ENCODE results near the gene MRPS22.

MRPS22 gene

DNA sequence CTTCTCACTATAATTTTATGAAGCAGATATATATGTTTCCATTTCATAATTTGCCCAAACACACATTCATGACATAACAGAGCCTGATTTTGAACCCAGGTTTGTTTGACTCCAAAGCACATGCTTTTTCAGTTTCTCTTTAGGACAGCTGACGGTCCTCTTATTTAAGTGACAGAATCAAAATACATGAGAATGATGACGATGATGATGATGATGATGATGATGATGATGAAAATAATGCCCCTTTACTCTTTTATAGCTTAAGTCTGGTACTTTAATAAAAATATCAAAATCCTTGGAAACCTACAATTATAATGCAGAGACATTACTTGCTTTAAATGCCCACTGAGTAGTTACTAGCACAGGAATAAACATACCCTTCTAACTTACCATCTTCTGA, 30.3 kb downstream of the MRPS22 start:
- no peak overlapping the region for H2AFZ ChIP-seq (ENCODE audit: low read depth, low read length)
- no peak overlapping the region for H3K9ac ChIP-seq (ENCODE audit: low read depth, low read length)
- no peaks in the 10 kb centered on the region; the same call in 1 of the 2 replicates for H4K20me1 ChIP-seq (ENCODE audit: insufficient read depth, low read length)
- no peak for DNase-seq
- no peak overlapping the region for H3K4me3 ChIP-seq (ENCODE audit: low read depth in 1 of 2, low read length in 2 of 2)
- no peaks in the 10 kb centered on the region for H3K4me1 ChIP-seq (ENCODE audit: insufficient read depth, low read length)
- ATAC-seq (ENCODE audit: insufficient read depth, low read depth), result no peak
- no peak overlapping the region for H3K27ac ChIP-seq (ENCODE audit: low read length)
- TF ChIP-seq, protein P1, sequence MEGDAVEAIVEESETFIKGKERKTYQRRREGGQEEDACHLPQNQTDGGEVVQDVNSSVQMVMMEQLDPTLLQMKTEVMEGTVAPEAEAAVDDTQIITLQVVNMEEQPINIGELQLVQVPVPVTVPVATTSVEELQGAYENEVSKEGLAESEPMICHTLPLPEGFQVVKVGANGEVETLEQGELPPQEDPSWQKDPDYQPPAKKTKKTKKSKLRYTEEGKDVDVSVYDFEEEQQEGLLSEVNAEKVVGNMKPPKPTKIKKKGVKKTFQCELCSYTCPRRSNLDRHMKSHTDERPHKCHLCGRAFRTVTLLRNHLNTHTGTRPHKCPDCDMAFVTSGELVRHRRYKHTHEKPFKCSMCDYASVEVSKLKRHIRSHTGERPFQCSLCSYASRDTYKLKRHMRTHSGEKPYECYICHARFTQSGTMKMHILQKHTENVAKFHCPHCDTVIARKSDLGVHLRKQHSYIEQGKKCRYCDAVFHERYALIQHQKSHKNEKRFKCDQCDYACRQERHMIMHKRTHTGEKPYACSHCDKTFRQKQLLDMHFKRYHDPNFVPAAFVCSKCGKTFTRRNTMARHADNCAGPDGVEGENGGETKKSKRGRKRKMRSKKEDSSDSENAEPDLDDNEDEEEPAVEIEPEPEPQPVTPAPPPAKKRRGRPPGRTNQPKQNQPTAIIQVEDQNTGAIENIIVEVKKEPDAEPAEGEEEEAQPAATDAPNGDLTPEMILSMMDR (IDR thresholded peaks at IDR 0.05; ENCODE audit: borderline replicate concordance, extremely low read depth, low read length, poor library complexity, severe bottlenecking), result no peak
- no peak for TF ChIP-seq EZH2 (IDR thresholded peaks at IDR 0.05; ENCODE audit: borderline replicate concordance, low read depth, low read length, severe bottlenecking)
- no peaks in the 10 kb centered on the region for H3K79me2 ChIP-seq (ENCODE audit: insufficient read depth, low read length)
- no peaks in the 10 kb centered on the region for H3K27me3 ChIP-seq (ENCODE audit: insufficient read depth, low read length, poor library complexity)
- H3K36me3 ChIP-seq (ENCODE audit: insufficient read depth, low read length), result peaks cover 93% of the 10 kb centered on the region
- H3K9me3 ChIP-seq (ENCODE audit: insufficient read depth, low read length, severe bottlenecking), result no peaks in the 10 kb centered on the region
- H3K4me2 ChIP-seq (ENCODE audit: insufficient read depth, low read length), result no peak overlapping the region

DNA sequence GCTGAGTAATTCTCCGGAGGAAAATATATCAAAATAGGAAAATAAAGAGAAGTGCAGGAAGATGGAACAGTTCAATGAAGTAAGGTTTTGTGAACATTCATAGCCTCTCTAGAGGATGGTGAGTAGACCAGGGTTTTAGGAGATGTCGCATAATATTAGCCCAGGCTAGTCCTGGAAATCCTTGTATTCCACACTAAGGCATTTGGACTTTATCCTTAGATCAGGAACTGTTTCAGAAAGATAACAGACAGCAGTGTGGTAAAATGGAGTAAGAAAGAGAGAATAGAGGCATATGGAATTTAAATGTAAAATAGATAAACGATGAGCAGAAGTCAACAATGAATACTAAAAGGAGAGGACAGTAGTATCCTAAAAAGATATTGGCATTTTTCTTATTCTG, 33.6 kb downstream of the MRPS22 start:
- TF ChIP-seq, protein P1 (IDR thresholded peaks at IDR 0.05; ENCODE audit: borderline replicate concordance, extremely low read depth, low read length, poor library complexity, severe bottlenecking), result no peak
- no peak for TF ChIP-seq EZH2 (IDR thresholded peaks at IDR 0.05; ENCODE audit: borderline replicate concordance, low read depth, low read length, severe bottlenecking)
- Histone ChIP-seq H3K4me1 (ENCODE audit: insufficient read depth, low read length) (no peaks in the 10 kb centered on the region), H3K79me2 (ENCODE audit: insufficient read depth, low read length) (peaks cover 24% of the 10 kb centered on the region), H3K27me3 (ENCODE audit: insufficient read depth, low read length, poor library complexity) (no peaks in the 10 kb centered on the region), H3K4me3 (ENCODE audit: low read depth in 1 of 2, low read length in 2 of 2) (no peak overlapping the region), H3K9me3 (ENCODE audit: insufficient read depth, low read length, severe bottlenecking) (no peaks in the 10 kb centered on the region), H3K9ac (ENCODE audit: low read depth, low read length) (no peak overlapping the region), H3K36me3 (ENCODE audit: insufficient read depth, low read length) (peaks cover 88% of the 10 kb centered on the region), H4K20me1 (ENCODE audit: insufficient read depth, low read length) (peaks cover 3% of the 10 kb centered on the region; the same call in 1 of the 2 replicates), H3K27ac (ENCODE audit: low read length) (no peak overlapping the region), H2AFZ (ENCODE audit: low read depth, low read length) (no peak overlapping the region), H3K4me2 (ENCODE audit: insufficient read depth, low read length) (no peak overlapping the region)
- DNase-seq, result no peak
- ATAC-seq (ENCODE audit: insufficient read depth, low read depth), result no peak

DNA sequence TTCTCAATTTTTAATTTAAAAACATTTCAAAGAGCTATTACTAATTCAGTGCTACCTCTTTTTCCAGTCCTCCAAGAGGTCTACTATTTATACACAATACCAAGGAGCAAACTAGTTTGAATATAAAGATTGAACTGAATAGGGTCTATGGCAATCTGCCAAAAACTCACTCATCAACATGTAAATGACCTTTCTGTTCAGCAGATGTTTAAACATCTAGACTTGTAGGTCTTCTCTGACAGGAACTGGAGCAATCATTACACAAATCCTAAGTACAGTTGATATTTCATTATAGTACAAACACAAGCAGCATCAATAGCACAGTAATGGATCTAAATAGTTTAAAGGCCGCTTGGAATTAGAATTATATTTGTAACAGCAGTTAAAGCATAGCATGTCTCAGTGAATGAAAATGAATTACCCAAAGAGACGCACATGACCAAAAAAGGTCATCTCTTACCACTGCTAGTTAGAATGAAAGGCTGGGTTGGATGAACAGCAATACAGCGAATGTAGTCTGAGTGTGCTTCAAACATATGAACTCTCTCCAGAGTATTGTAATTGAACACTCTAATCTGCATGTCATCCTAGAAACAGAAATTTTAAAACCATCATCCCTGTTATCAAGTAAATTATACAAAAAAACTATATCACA, 34.9 kb downstream of the MRPS22 start:
- peaks cover 3% of the 10 kb centered on the region; the same call in 1 of the 2 replicates for H4K20me1 ChIP-seq (ENCODE audit: insufficient read depth, low read length)
- H3K36me3 ChIP-seq (ENCODE audit: insufficient read depth, low read length), result peaks cover 84% of the 10 kb centered on the region
- ATAC-seq (ENCODE audit: insufficient read depth, low read depth) (no peak), DNase-seq (no peak)
- H3K9ac ChIP-seq (ENCODE audit: low read depth, low read length), result no peak overlapping the region
- TF ChIP-seq, protein P1 (IDR thresholded peaks at IDR 0.05; ENCODE audit: borderline replicate concordance, extremely low read depth, low read length, poor library complexity, severe bottlenecking), result no peak
- TF ChIP-seq EZH2 (IDR thresholded peaks at IDR 0.05; ENCODE audit: borderline replicate concordance, low read depth, low read length, severe bottlenecking), result no peak
- H3K4me2 ChIP-seq (ENCODE audit: insufficient read depth, low read length), result no peak overlapping the region
- H3K27me3 ChIP-seq (ENCODE audit: insufficient read depth, low read length, poor library complexity), result no peaks in the 10 kb centered on the region
- no peaks in the 10 kb centered on the region for H3K9me3 ChIP-seq (ENCODE audit: insufficient read depth, low read length, severe bottlenecking)
- H3K4me1 ChIP-seq (ENCODE audit: insufficient read depth, low read length), result no peaks in the 10 kb centered on the region
- no peak overlapping the region for H3K4me3 ChIP-seq (ENCODE audit: low read depth in 1 of 2, low read length in 2 of 2)
- no peak overlapping the region for H2AFZ ChIP-seq (ENCODE audit: low read depth, low read length)
- peaks cover 29% of the 10 kb centered on the region for H3K79me2 ChIP-seq (ENCODE audit: insufficient read depth, low read length)
- no peak overlapping the region for H3K27ac ChIP-seq (ENCODE audit: low read length)

All from DND-41 (cell line).